ENCODE measurements around the gene CYB5RL.
"Not testable (repeated sequence)": the region's sequence is repeated elsewhere in the genome, so short reads cannot be mapped to it uniquely, and the experiment has no call there.

DNA sequence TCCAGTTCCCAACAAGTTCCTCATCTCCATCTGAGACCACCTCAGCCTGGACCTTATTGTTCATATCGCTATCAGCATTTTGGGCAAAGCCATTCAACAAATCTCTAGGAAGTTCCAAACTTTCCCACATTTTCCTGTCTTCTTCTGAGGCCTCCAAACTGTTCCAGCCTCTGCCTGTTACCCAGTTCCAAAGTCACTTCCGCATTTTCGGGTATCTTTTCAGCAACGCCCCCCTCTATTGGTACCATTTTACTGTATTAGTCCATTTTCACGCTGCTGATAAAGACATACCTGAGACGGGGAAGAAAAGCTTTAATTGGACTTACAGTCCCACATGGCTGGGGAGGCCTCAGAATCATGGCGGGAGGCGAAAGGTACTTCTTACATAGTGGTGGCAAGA is 33.5 kb downstream of the CYB5RL start:
- TF ChIP-seq, protein P1, sequence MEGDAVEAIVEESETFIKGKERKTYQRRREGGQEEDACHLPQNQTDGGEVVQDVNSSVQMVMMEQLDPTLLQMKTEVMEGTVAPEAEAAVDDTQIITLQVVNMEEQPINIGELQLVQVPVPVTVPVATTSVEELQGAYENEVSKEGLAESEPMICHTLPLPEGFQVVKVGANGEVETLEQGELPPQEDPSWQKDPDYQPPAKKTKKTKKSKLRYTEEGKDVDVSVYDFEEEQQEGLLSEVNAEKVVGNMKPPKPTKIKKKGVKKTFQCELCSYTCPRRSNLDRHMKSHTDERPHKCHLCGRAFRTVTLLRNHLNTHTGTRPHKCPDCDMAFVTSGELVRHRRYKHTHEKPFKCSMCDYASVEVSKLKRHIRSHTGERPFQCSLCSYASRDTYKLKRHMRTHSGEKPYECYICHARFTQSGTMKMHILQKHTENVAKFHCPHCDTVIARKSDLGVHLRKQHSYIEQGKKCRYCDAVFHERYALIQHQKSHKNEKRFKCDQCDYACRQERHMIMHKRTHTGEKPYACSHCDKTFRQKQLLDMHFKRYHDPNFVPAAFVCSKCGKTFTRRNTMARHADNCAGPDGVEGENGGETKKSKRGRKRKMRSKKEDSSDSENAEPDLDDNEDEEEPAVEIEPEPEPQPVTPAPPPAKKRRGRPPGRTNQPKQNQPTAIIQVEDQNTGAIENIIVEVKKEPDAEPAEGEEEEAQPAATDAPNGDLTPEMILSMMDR (IDR thresholded peaks at IDR 0.05), result not testable (repeated sequence)
- not testable (repeated sequence) for TF ChIP-seq POLR2A (IDR thresholded peaks at IDR 0.05)
